ENCODE measurements around the gene RPS19BP1. TPM values are rescaled to one million over a fixed set of nuclear protein-coding genes. Genes with fewer than 3 reads are reported as not detected.
A peak's percentile ranks its signal among the peaks of the same experiment; 100 is the strongest.

The RPS19BP1 gene
- total and polyA plus RNA-seq, 12 donors = 31.3 to 222 (median 41.8) TPM

GRCh38 chr22:39488563-39489083 is 43.9 kb downstream of the RPS19BP1 start:
- no peak overlapping the region for H3K4me3 ChIP-seq
- H3K27ac ChIP-seq = no peak overlapping the region
- DNase-seq = no peak
- H3K9me3 ChIP-seq = no peaks in the 10 kb centered on the region
- H3K36me3 ChIP-seq = peaks cover 0 to 16% (median 0%) of the 10 kb centered on the region in 9 donors
- peaks cover 0 to 25% (median 4%) of the 10 kb centered on the region in 9 donors for H3K4me1 ChIP-seq
- peak in 1 of 8 donors; percentile 18 for ATAC-seq
- 92 to 95% methylated on average over 39 of the region's 39 CpGs for WGBS, 2 donors
- no peak for TF ChIP-seq CTCF (IDR thresholded peaks at IDR 0.05)
- intact Hi-C loops (cut with DNase I) = no loop called here
- H3K27me3 ChIP-seq = no peaks in the 10 kb centered on the region

GRCh38 chr22:39487826-39488520 is 44.6 kb downstream of the RPS19BP1 start:
- H3K4me1 ChIP-seq = peaks cover 0 to 25% (median 4%) of the 10 kb centered on the region in 9 donors

GRCh38 chr22:39486951-39487825 is 45.4 kb downstream of the RPS19BP1 start:
- intact Hi-C loops (cut with DNase I) = no loop called here
- DNase-seq (no peak), ATAC-seq (peak in 7 of 8 donors; percentile 31 to 64 (median 44))
- peaks cover 0 to 16% (median 0%) of the 10 kb centered on the region in 9 donors for H3K36me3 ChIP-seq
- 79 to 85% methylated on average over 39 to 45 of the region's 45 CpGs for WGBS, 2 donors
- peaks cover 0 to 25% (median 4%) of the 10 kb centered on the region in 9 donors for H3K4me1 ChIP-seq
- H3K27me3 ChIP-seq = no peaks in the 10 kb centered on the region
- no peaks in the 10 kb centered on the region for H3K9me3 ChIP-seq
- no peak overlapping the region for H3K4me3 ChIP-seq
- peak in 2 of 9 donors; percentile 9 to 17 for TF ChIP-seq CTCF (IDR thresholded peaks at IDR 0.05)
- peak overlapping the region in 1 of 10 donors; percentile 36 for H3K27ac ChIP-seq

More at GRCh38 chr22:39487826-39488520, 44.6 kb downstream of the RPS19BP1 start:
- ATAC-seq (no peak), DNase-seq (no peak)
- Histone ChIP-seq H3K27ac (no peak overlapping the region), H3K9me3 (no peaks in the 10 kb centered on the region), H3K27me3 (no peaks in the 10 kb centered on the region), H3K36me3 (peaks cover 0 to 16% (median 0%) of the 10 kb centered on the region in 9 donors), H3K4me3 (no peak overlapping the region)
- no peak for TF ChIP-seq CTCF (IDR thresholded peaks at IDR 0.05)
- intact Hi-C loops (cut with DNase I) = no loop called here
- 97% methylated on average over 70 of the region's 70 CpGs for WGBS, 2 donors

GRCh38 chr22:39482768-39483167 is 49.8 kb downstream of the RPS19BP1 start:
- DNase-seq (no peak), ATAC-seq (no peak)
- H3K27ac ChIP-seq = no peak overlapping the region
- H3K9me3 ChIP-seq = no peaks in the 10 kb centered on the region
- H3K27me3 ChIP-seq = no peaks in the 10 kb centered on the region
- intact Hi-C loops (cut with DNase I) = no loop called here
- TF ChIP-seq CTCF (IDR thresholded peaks at IDR 0.05) = no peak
- WGBS, 2 donors = 84 to 85% methylated on average over 3 of the region's 3 CpGs
- peaks cover 0 to 5% (median 0%) of the 10 kb centered on the region in 9 donors for H3K36me3 ChIP-seq
- no peak overlapping the region for H3K4me3 ChIP-seq
- peaks cover 0 to 25% (median 4%) of the 10 kb centered on the region in 9 donors for H3K4me1 ChIP-seq

All from heart right ventricle (tissue), 16 donors.